Heart right ventricle (tissue), 16 donors: ENCODE results near the gene SLC35B4. TPM values are rescaled to one million over a fixed set of nuclear protein-coding genes. Genes with fewer than 3 reads are reported as not detected.

Source experiments
- ATAC-seq, 8 donors: fragments of 200-7000 bp; cut with Tn5 transposase; one replicate each; pipeline ENCODE4 v1.9.1; 2020; ENCODE audit warnings: mild to moderate bottlenecking in 8 of 8, moderate library complexity in 8 of 8, moderate number of reproducible peaks in 1 of 8
- DNase-seq, 2 donors: peaks; one replicate each; pipeline ENCODE4 v3.0.0-alpha.2; 2020
- H3K27ac ChIP-seq, 10 donors: fragments of 200-600 bp; sonication (generic) in 2 of 10; one replicate each; pipeline versions ENCODE4 v1.5.0 to v1.8.0; 2020 to 2022; ENCODE audit warnings: mild to moderate bottlenecking in 3 of 10
- H3K27me3 ChIP-seq, 7 donors: fragments of 200-600 bp; one replicate each; pipeline ENCODE4 v1.8.0; 2021 to 2022; ENCODE audit warnings: mild to moderate bottlenecking in 2 of 7
- H3K36me3 ChIP-seq, 9 donors: fragments of 200-600 bp; sonication (generic) in 1 of 9; one replicate each; pipeline versions ENCODE4 v1.5.0 to v1.8.0; 2020 to 2022; ENCODE audit warnings: mild to moderate bottlenecking in 2 of 9
- H3K4me1 ChIP-seq, 9 donors: fragments of 200-600 bp; sonication (generic) in 1 of 9; one replicate each; pipeline versions ENCODE4 v1.5.0 to v1.8.0; 2020 to 2022; ENCODE audit warnings: mild to moderate bottlenecking in 4 of 9
- H3K4me3 ChIP-seq, 10 donors: fragments of 200-600 bp; sonication (generic) in 2 of 10; one replicate each; pipeline versions ENCODE4 v1.5.0 to v1.8.0; 2020 to 2022; ENCODE audit warnings: mild to moderate bottlenecking in 7 of 10, moderate library complexity in 2 of 10
- H3K9me3 ChIP-seq, 11 donors: fragments of 200-600 bp in 10 of 11; sonication (generic) in 2 of 11; one replicate each; pipeline versions ENCODE4 v1.5.0 to v1.8.0; 2013 to 2022; ENCODE audit warnings: mild to moderate bottlenecking in 2 of 11, control low read depth in 1 of 11, moderate library complexity in 1 of 11
- CTCF ChIP-seq, 9 donors: fragments of 200-600 bp; sonication (generic) in 2 of 9; IDR thresholded peaks; one replicate each; pipeline versions ENCODE4 v1.5.0 to v1.8.0; 2021 to 2022; ENCODE audit warnings: antibody characterized with exemption in 9 of 9, mild to moderate bottlenecking in 5 of 9, moderate library complexity in 1 of 9
- WGBS, 2 donors: extraction: QIAGEN DNeasy Blood & Tissue Kit; methylation state at CpG; one replicate each; pipeline ENCODE4 v1.1.7; 2013; ENCODE audit warnings: inconsistent platforms in 1 of 2; 5-methylcytosine and 5-hydroxymethylcytosine counted together
- intact Hi-C, 10 donors: fragments of 100-400 bp; cut with DNase I; formaldehyde crosslinking; loops; one replicate each; pipeline versions ENCODE4 v1.11.1 to v1.14.2; 2022
- polyA plus RNA-seq, 2 donors: library from polyadenylated mRNA; stranded (reverse); fragments of 200-250 nt; gene quantifications; one replicate each; pipeline ENCODE4 v1.2.3, GENCODE V29; 2013
- total RNA-seq, 10 donors: library from RNA; stranded (reverse); fragmentation: NEBNext Ultra II Directional in 3 of 10; extraction: Animal tissue kit (Norgen Biotek cat#: 25700) in 3 of 10; gene quantifications; one replicate each; pipeline versions ENCODE4 v1.2.1 to v1.2.4, GENCODE V29; 2021 to 2023
- donor health status: Arrhythmogenic right ventricular cardiomyopathy.
- donor health status: ischemic (EF 13 %, LVEDD 7.1; RV severe dilation, severe dysfunction).
- donor health status: healthy with polysubstance abuse.
- donor health status: DM: no; HTN: yes; CAD: no.
- donor health status: DM: no; HTN: no; CAD: no.
- donor health status: ischemic (EF 25% LVEDD 6.9; RV normal size, moderate dysfunction).
- donor health status: ischemic (EF 25% LVEDD 5.7; RV mildly dilated, moderate dysfunction).
- donor health status: healthy.
- donor health status: DM: yes; HTN: yes; CAD: no.
- donor health status: Ischemic cardiomyopathy.
- donor health status: ischemic (EF 35%, LVEDD 5.7; RV mildly dilated, moderate dysfunction).
- donor health status: nonischemic (EF 11% LVEDD 7.7; RV severe dilation, severe dysfunction).
- donor health status: DM: yes; HTN: yes; CAD: no.
- donor health status: PGD.
- donor health status: ischemic (EF 29% LVEDD 5.4; RV normal size, mild dysfunction).
- donor health status: nonischemic (EF 23%, LVEDD 6.1; RV moderate dilation, normal function).

The SLC35B4 gene
- total and polyA plus RNA-seq, 12 donors: 2.4 to 7.9 (median 4.6) TPM

- TF ChIP-seq CTCF (IDR thresholded peaks at IDR 0.05): no peak
- peaks cover 0 to 22% (median 14%) of the 10 kb centered on the region in 7 donors for H3K27me3 ChIP-seq
- DNase-seq (no peak), ATAC-seq (no peak)
- no peak overlapping the region for H3K27ac ChIP-seq
- H3K9me3 ChIP-seq: peaks cover 0 to 4% (median 0%) of the 10 kb centered on the region in 11 donors
- intact Hi-C loops: no loop called here
- H3K36me3 ChIP-seq: no peaks in the 10 kb centered on the region
- no peak overlapping the region for H3K4me3 ChIP-seq
- H3K4me1 ChIP-seq: no peaks in the 10 kb centered on the region
Observed at GRCh38 chr7:134343136-134343535, 26.4 kb upstream of the SLC35B4 start.

GRCh38 chr7:134339475-134339874 is 22.7 kb upstream of the SLC35B4 start:
- H3K9me3 ChIP-seq: peaks cover 0 to 5% (median 0%) of the 10 kb centered on the region in 11 donors
- no peaks in the 10 kb centered on the region for H3K4me1 ChIP-seq
- ATAC-seq (no peak), DNase-seq (no peak)
- intact Hi-C loops: no loop called here
- H3K4me3 ChIP-seq: no peak overlapping the region
- TF ChIP-seq CTCF (IDR thresholded peaks at IDR 0.05): no peak
- H3K27me3 ChIP-seq: peaks cover 0 to 20% (median 4%) of the 10 kb centered on the region in 7 donors
- no peak overlapping the region for H3K27ac ChIP-seq
- WGBS, 2 donors: 86 to 89% methylated on average over 4 of the region's 4 CpGs
- H3K36me3 ChIP-seq: no peaks in the 10 kb centered on the region

DNA sequence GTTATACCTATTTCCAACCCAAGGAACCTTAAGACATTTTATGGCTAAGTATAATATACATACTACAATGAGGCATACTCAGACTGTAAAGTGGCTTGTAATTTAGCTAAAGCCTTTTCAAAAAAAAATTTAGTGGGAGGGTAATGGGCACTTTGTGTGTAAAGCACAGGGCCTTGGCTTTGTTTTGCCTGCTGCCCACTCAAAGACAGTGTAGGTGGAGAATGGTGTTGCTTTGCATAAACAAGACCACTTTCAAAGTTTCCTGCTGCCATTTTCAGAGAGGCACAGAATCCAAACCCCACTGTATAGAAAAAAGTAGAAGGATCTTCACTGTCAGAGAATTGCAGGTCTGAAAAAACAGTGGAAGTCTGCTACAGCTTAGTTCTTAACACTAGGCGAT is 21.2 kb upstream of the SLC35B4 start:
- H3K4me3 ChIP-seq: no peak overlapping the region
- WGBS, 2 donors: 96 to 98% methylated on average over 1 of the region's 1 CpG

DNA sequence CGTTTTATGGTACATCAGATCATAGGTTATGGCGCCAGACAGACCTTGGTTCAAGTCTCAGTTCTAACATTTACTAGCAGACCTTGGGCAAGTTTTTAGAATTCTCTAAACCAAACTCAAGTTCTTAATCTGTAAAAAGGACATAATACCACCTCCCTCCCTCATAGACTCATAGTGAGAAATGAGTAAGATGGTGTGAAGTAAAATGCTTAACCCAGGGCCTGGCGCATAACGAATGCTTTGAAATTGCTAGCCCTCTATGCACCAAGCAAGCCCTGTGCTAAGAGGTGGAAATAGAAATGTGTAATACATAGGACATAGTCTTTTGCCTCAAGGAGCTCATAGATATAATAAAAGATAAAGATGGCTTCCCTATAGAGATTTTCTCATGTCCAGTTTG is 17.7 kb upstream of the SLC35B4 start:
- no peak for TF ChIP-seq CTCF (IDR thresholded peaks at IDR 0.05)
- H3K36me3 ChIP-seq: no peaks in the 10 kb centered on the region
- H3K4me3 ChIP-seq: no peak overlapping the region
- no peak overlapping the region for H3K27ac ChIP-seq
- ATAC-seq (no peak), DNase-seq (no peak)
- WGBS, 2 donors: 70 to 84% methylated on average over 4 of the region's 4 CpGs
- intact Hi-C loops: no loop called here
- peaks cover 0 to 5% (median 0%) of the 10 kb centered on the region in 11 donors for H3K9me3 ChIP-seq
- peaks cover 0 to 38% (median 20%) of the 10 kb centered on the region in 7 donors for H3K27me3 ChIP-seq
- H3K4me1 ChIP-seq: no peaks in the 10 kb centered on the region

More for the DNA sequence above, 21.2 kb upstream of the SLC35B4 start:
- Histone ChIP-seq H3K9me3 (peaks cover 0 to 5% (median 0%) of the 10 kb centered on the region in 11 donors), H3K27ac (no peak overlapping the region), H3K4me1 (no peaks in the 10 kb centered on the region), H3K36me3 (no peaks in the 10 kb centered on the region), H3K27me3 (peaks cover 0 to 16% (median 4%) of the 10 kb centered on the region in 7 donors)
- ATAC-seq: no peak
- no peak for DNase-seq
- intact Hi-C loops: no loop called here
- no peak for TF ChIP-seq CTCF (IDR thresholded peaks at IDR 0.05)
